ENCODE measurements around the gene ANKS3.
A peak's percentile ranks its signal among the peaks of the same experiment; 100 is the strongest.
"Not testable (repeated sequence)": the region's sequence is repeated elsewhere in the genome, so short reads cannot be mapped to it uniquely, and the experiment has no call there.

Gene ANKS3

DNA sequence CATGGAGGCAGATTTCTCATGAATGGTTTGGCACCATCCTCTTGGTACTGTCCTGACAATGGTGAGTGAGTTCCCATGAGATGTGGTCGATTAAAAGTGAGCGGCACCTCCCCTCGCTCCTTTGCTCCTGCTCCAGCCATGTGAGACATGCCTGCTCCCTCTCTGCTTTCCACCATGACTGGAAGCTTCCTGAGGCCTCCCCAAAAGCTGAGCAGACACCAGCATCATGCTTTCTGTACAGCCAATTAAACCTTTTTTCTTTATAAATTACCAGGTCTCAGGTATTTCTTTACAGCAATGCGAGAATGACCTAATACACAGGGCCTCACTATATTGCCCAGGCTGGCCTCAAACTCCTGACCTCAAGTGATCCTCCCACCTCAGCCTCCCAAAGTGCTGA, 20.8 kb upstream of the ANKS3 start:
- DNase-seq (ENCODE audit: low spot score), result no peak

DNA sequence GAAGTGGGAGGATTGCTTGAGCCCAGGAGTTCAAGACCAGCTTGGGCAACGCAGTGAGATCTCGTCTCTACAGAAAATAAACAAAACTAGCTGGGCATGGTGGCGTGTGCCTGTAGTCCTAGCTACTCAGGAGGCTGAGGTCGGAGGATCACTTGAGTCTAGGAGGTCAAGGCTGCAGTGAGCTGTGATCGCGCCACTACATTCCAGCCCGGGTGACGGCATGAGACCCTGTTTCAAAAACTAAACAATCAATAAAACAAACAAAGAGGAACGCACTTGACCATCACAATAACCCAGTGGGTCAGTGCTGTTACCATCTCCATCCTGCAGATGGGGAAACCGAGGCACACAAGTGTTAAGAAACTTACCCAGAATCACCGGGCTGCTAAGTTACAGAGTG, 19.2 kb upstream of the ANKS3 start:
- DNase-seq (ENCODE audit: low spot score), result no peak

DNA sequence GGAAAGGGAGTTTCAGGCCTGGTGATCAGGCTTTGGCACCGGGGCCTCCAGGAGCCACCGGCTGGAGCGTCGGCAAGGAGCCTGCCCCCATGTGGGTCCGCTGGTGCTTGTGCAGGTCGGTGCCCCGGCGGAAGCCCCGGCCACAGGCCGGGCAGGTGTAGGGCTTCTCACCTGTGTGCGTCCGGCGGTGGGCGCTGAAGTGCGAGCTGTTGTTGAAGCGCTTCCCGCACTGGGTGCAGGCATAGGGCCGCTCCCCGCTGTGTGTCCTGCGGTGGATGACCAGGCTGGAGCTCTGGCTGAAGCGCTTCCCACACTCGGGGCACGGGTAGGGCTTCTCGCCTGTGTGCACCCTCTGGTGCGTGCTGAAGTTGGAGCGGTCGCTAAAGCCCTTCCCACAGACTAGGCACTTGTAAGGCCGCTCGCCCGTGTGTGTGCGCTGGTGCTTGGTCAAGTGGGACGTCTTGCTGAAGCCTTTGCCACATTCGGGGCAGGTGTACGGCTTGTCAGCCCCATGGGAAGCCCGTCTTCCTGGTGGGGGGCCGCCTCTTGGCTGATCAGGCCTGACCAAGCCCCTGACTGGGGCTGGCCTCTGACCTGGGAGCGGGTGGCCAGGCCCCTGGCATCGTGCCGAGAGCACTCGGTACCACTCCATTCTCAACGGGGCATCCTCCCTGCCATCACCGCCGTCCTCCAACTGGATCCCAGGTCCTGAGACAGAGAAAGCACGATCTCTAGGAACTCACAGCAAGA, 18.5 kb upstream of the ANKS3 start:
- DNase-seq (ENCODE audit: low spot score), result no peak

DNA sequence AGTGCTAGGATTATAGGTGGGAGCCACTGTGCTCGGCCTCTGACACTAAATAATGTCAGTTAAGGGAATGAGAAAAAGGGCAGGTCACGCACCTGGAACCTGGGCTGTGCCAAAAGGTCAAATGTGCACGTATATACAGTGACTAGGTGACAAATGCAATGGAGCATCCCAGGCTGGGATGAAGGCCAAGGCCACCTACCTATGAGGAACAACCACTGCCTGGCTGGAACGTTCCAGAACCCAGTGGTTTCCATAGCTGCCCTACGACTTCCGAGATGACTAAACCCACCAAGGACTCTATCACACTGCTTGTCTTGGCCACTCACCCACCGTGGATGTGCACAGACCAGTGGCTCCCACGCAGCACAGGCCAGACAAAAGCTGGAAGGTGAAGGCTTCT, 16.8 kb upstream of the ANKS3 start:
- DNase-seq (ENCODE audit: low spot score), result no peak

DNA sequence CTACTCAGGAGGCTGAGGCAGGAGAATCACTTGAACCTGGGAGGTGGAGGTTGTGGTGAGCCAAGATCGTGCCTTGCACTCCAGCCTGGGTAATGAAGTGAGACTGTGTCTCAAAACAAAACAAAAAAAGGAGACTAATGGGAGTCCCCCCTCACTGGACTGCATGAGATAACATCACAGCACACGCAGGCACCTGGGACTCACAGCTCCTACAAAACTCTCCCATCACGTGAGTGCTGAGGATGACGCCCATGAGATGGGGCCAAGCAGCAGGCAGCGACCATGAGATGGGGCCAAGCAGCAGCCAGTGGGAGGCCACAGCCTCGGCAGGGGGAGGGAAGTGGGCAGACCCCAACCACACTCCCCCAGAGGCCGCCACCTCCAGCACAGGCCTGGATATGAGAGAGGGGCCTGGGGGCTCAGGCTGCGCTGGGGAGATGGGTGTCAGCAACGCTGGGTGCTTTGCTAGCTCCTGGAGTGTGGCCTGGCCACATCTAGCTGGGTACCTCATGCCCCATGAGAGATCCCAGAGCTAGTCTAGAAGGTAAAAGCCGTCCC, 15.7 kb upstream of the ANKS3 start:
- no peak for DNase-seq (ENCODE audit: low spot score)

DNA sequence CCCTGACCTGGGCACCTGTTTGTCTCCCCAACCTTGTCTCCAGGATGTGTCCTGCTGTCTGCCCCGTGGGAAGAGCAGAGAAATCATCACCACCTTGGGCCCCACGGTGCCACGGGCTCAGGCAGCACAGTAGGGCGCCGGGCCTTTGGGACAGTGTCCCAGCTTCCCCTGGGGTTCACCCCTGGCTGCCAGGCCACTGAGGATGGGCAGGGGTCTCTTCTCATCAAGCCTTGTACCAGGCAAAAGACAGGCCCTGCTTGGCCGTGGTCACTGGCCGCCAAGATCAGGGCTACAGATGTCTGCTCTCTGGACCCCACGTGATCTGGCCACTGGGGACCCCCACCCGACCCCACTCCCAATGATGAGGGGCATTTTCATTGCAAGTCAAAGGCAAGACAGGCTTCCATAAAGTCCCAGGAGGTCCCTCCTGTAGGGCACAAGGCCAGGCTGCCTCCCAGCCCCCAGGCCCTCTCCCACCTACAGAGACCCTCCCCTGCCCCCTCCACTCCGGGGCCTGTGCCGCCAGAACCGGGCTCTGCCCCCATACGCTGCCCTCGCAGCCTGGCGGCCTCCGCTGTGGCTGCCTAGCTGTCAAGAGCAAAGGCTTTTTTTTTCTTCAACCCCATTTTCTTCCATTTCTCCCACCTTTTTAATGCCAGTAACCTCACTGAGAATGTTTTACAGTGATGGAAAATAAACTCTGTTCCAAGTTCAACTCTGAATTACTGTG, 14.8 kb upstream of the ANKS3 start:
- no peak for DNase-seq (ENCODE audit: low spot score)

DNA sequence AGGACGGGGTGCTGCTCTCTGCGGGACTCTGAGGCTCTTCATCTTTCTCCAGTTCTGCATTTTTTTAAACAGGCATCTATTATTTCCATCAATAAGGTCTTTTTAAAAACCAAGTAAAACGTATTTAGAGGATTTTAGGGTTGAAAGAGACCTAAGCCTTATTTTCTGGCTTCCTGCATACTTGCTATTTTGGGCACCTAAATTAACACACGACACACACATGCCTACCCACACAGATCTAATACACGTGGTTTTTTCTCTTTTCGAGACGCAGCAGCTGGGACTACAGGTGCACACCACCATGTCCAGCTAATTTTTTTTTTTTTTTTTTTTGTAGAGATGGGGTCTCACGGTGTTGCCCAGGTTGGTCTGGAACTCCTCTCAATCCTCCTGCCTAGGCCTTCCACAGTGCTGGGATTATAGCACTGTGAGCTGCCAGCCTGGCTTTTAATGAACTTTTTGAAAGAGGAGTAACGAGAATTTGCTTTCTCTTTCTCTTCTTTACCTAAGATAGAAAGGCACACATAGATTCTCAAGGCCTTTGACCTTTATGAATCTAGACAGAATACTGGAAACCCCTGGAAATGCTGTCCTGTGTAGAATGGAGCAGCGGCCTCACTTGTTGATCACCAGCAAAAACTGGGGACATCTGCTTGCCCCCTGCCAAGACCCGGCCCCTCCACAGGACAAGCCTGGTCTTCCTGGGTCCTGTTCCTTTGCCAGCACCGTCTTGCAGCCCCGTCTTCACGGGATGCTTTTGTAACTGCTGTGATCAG, 14.0 kb upstream of the ANKS3 start:
- DNase-seq (ENCODE audit: low spot score), result no peak

DNA sequence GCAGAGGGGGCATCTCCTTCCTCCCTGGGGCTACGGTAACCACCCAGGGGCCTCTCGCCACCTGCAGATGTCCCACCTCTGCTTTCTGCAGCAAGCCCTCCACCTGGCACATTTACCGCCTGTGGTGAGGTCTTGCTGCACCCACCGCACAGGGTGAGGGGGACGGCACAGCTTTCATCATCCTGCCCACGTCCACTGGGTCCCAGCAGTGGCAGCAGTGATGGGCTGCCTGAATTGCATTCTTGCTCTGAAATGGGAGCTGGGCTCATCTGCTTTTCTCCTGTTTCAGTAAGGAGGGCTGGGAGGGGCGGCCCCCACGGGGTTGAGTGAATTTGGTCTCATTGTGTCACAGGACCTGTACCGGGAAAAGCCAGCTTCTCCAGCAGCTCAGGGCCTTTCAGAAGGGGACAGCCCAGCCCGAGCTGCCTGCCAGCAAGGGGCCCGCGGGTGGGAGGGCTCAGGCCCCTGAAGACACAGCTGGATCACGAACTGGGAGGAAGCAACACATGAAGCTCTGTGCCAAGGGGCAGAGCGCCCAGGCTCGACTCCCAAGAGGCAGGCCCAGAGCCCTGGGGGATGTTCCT, 13.0 kb upstream of the ANKS3 start:
- no peak for DNase-seq (ENCODE audit: low spot score)

DNA sequence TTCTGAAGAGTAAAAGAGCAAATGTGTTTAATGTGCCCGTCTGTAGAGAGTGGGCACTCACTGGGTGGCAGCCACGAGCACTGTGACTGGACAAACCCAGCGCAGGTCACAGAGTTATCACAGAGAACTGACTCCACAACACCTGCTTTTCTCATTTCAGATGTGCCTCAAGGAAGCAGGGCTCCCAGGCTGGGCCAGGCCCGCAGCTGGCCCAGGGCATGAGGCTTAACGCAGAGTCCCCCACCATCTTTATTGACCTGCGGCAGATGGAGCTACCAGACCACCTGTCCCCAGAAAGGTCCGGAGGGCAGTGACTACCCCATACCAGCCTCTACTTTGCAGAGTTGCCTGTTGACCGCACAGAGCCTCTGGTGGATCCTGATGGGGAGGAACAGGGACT, 12.1 kb upstream of the ANKS3 start:
- no peak for DNase-seq (ENCODE audit: low spot score)

DNA sequence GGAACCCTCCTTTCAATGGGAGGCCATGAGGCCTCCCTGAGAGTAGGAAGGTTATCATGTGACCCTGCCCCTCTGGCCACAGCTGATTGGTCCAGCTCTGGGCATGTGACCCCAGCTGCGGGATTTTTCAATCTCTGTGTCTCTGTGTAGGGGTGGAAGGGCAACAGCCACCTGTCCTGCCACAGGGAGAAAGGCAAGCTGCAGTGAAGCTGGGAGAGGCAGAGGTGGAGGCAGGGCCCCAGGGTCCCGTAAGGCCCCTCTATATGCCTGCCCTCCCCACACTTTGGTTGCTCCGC, 11.2 kb upstream of the ANKS3 start:
- DNase-seq (ENCODE audit: low spot score), result no peak

DNA sequence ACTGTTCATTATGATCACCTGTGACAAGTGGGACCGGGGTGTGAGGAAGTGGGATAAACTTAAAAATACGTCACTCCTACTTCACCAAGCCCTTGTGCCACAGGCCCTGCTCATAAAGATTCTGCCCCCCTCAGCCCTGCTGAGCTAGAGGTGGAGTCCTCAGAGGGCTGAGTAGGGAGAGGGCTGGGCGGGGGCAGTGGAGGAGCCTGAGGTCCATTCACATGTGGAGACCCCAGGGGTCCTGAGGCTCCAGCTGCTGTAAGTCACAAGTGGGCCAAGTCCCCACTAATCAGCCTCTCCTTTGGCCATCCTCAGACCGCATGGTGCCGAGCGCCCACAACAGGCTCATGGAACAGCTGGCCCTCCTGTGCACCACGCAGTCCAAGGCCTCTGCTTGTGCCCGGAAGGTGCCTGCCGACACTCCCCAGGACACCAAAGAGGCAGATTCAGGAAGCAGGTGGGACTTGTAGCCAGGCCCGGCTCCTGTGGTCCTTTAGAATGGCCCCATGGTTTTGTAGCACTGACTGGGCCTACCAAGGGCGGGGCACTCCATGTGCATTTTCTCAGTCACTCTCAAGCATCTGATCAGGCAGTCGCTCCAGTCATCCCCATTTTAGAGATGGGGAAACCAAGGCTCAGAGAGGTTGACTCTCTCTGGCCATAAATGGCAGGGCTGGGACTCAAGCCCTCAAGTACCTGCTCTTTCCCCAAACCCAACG, 10.6 kb upstream of the ANKS3 start:
- no peak for DNase-seq (ENCODE audit: low spot score)

DNA sequence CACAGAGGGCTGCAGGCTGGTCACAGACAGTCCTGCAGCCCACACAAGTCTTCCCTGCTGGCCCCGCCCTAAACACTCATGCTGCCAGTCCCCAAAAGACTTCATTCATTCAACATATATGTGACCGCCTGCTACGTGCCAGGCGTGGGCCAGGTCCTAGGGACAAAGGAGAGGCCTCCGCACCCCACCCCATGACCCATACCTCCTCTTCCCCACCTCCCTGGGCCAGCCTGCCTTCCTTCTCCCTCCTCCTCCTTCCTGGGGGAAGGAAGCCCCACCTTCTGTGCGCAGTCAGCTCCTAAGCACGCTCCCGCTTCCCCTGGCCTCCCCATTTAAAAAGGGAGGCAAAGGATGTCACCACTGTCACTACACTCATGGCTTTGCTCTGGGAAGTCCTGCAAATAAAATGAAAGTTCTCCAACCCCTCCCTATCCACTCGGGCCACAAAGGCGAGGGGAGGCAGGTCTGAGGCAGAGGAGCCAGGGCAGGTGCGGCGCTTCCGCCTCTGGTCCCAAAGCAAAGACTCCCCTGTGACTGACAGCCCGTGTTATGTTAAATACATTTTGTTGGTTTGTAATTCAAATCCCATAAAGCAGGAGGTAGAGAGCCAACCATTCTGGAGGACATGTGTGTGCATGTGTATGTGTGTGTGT, 9.3 kb upstream of the ANKS3 start:
- DNase-seq (ENCODE audit: low spot score), result no peak

DNA sequence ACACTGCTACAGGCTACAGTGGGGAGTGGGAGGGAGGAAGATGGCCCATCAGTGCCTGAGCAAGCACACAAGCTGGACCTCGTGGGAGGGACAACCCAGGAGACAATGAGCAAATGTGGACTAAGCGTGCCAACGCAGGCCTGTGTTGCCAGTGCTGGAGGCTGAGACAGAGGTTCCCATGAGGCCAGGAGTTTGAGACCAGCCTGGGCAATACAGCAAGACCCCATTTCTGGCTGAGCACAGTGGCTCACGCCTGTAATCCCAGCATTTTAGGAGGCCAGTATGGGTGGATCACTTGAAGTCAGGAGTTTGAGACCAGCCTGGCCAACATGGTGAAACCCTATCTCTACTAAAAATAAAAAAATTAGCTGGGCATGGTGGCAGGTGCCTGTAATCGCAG, 4.3 kb upstream of the ANKS3 start:
- DNase-seq (ENCODE audit: low spot score), result not testable (repeated sequence)

DNA sequence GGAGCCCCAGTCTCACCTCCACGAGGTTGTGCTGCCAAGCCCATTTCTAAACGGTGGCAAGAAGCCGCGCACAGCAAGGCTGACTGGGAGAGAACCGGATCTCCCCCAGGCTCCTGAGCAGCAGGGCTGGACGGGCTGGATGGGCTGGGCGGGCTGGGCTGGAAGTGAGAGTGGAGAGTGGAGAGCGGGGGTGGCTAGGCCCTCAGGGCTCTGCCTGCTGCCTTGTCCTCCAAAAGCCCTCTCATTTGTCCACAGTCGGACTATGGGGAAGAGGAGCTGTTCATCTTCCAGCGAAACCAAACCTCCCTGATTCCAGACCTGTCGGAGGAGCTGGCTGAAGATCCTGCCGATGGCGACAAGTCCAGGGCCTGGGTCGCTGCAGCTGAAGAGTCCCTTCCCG, 3.5 kb upstream of the ANKS3 start:
- no peak for DNase-seq (ENCODE audit: low spot score)

DNA sequence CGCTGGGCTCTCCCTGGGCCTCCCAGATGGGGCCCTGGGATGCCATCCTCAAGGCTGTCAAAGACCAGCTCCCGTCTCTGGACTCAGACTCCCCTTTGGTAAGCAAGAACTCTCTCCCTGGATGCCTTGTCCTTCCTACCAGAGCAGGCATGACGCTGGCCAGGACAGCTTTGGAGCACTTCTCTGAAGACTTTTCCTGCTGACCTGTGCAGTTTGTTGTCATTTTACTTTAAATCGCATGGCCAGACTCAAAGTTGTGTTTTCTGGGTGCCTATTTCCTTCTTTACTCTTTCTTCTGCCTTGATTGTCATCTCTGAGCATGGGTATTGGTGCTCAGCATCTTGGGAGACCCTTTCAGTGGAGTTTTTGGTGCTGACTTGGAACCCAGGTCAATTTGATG, 2.5 kb upstream of the ANKS3 start:
- DNase-seq (ENCODE audit: low spot score), result no peak

DNA sequence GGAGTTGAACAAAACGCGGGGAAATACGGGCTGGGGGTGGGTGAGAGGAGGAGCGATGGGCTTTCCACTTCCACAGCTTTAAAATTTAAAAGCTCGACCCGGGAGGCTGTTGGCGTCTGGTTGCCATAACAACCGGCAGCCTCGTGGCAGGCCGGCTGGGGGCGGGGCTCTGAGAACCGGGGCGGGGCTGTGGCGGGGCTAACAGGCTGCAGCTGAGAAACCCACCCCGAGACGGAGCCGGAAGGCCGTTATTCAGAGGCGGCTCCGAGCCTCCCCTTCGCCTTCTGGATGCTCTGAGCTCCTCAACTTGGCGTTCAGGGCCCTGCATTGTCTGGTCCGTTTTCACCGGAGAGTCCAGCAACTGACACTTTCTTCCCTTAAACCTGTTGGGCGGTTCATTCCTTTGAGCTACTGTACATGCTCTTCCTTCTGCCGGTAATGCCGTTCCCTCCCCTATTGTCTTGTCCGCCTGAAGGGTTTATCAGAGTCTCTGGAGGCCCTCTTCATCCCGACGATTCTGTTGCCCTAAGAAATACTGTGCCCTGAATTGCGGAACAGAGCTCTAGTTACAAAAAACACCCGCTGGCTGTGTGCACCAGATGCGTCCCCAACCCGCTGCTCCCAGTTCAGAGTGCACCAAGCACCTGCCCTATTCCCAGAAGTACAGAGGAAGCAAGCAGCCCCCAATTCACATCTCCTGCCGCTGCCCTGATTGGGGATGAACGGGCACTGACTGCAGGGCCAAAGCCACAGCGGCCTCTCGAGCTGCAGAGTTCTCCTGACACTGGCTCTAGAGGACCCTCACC, 862 bp upstream of the ANKS3 start:
- peak; percentile 81 for DNase-seq (ENCODE audit: low spot score)

DNA sequence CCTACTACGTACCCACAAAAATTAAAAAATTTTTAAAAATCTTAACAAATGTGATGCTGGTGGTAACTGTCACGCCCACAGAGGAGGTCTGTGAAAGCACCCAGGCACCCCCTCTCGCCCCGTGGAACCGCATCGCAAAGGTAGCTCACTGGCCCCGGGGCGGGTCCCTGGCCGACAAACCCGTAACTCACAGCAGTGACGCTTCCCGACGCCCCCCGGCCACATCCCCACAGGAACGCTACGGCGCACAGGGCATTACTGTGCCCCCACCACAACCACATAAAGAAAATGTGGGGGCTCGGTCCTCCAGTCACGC, 366 bp downstream of the ANKS3 start:
- DNase-seq (ENCODE audit: low spot score), result no peak

DNA sequence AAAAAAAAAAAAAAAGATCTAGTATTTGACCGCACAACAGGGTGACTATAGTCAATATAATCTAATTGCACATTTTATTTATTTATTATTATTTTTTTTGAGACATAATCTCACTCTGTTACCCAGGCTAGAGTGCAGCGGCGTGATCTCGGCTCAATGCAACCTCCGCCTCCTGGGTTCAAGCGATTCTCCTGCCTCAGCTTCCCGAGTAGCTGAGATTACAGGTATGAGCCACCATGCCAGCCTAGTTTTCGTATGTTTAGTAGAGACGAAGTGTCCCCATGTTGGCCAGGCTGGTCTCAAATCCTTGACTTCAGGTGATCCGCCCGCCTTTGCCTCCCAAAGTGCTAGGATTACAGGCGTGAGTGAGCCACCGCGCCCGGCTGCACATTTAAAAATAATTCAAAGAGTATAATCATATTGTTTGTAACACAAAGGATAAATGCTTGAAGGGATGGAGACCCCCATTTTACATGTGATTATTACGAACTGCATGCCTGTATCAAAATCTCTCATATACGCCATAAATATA, 794 bp downstream of the ANKS3 start:
- no peak for DNase-seq (ENCODE audit: low spot score)

DNA sequence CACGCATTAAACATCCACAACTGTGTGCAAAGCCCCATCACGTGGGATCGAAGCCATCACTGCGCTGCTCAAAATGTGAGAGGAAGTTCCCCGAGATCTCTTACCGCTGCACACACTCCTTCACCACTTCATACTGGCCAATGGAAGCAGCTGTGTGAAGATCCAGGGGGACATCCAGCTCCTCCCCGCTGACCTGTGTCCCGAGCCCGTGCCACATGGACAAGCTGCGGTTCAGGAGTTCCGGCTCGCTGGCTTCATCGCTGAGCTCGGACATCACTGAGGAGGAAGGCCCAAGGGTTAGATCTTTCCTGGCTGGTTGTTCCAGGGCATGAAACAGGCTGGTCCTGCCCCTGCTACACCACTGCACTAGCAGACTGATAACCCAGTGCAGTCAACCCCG, 4.2 kb downstream of the ANKS3 start:
- no peak for DNase-seq (ENCODE audit: low spot score)

DNA sequence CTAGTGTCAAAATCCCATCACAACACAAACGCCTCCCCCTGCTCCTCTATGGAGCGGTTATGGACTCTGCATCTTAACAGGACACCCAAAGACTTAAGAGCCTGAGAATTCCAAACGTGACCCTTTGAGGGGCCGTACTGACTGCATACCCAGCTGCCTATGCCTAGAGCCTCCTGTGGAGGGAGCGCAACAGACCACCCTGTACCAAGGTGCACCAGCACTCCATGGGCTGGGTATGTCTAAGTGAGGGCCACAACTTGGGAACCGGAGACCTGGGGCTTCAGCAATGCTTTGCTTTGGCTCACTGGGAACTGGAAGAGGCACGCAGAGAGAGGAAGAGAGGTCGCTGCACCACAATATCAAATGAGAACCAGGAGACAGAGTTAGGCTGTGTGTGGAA, 5.4 kb downstream of the ANKS3 start:
- no peak for DNase-seq (ENCODE audit: low spot score)

DNA sequence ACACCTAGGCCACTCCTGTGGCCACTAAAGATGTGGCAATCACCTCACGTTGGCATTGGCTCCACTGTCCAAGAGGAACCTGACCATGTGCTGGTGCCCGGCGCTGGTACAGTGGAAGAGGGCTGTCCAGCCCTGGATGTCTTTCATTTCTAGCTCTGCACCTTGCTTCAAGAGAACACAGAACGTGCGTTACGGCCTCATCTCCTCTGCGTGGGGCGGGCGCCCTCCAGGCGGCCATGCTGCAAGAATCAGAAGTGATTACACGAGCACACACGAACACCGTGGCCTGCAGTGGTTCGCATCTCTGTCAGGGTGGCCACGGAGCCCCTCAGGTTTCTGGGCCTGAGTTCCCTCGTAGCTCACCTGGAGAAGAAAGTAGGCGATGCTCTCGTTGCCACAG, 7.5 kb downstream of the ANKS3 start:
- no peak for DNase-seq (ENCODE audit: low spot score)
